Activated CD4-positive, alpha-beta memory T cell treated with anti-CD3 and anti-CD28 coated beads, Interleukin-2, amount 10 ng/mL, durations not matched to agents 7 days and 5 days (primary cell): Measurements from ENCODE around the gene AK8. TPM values are rescaled to one million over a fixed set of nuclear protein-coding genes. Genes with fewer than 3 reads are reported as not detected.
"Not testable (repeated sequence)": the region's sequence is repeated elsewhere in the genome, so short reads cannot be mapped to it uniquely, and the experiment has no call there.

Experiments
- CTCF ChIA-PET: fragments of 350-600 bp; sonication (Branson Sonifier 250); formaldehyde crosslinking; loops from one replicate; lab custom pipeline; 2021; ENCODE audit warnings: antibody characterized with exemption, inconsistent platforms; lab: Charles Lee
- POLR2A ChIA-PET: fragments of 350-600 bp; sonication (Branson Sonifier 250); formaldehyde crosslinking; loops from one replicate; lab custom pipeline; 2021; ENCODE audit warnings: antibody characterized with exemption; lab: Charles Lee
- DNase-seq: peaks from one replicate; pipeline ENCODE4 v3.0.0-alpha.2; 2020
- H3K27ac Mint-ChIP-seq: one replicate; pipeline ENCODE4 v1.8.0; 2021; ENCODE audit warnings: mild to moderate bottlenecking, mixed read lengths
- H3K27me3 Mint-ChIP-seq: one replicate; pipeline ENCODE4 v1.8.0; 2021; ENCODE audit warnings: mixed read lengths
- H3K36me3 Mint-ChIP-seq: one replicate; pipeline ENCODE4 v1.8.0; 2021; ENCODE audit warnings: low read depth, mixed read lengths
- H3K4me1 Mint-ChIP-seq: one replicate; pipeline ENCODE4 v1.8.0; 2021; ENCODE audit warnings: mixed read lengths
- H3K4me3 Mint-ChIP-seq: one replicate; pipeline ENCODE4 v1.8.0; 2021; ENCODE audit warnings: mild to moderate bottlenecking, mixed read lengths
- H3K9me3 Mint-ChIP-seq: one replicate; pipeline ENCODE4 v1.8.0; 2021; ENCODE audit warnings: mixed read lengths
- total RNA-seq, 2 experiments: library from RNA; stranded (reverse); gene quantifications; one replicate each; pipeline ENCODE4 v1.2.3, GENCODE V29; 2021

The AK8 gene
- total RNA-seq, 2 experiments from 2014 or later, result not detected

DNA sequence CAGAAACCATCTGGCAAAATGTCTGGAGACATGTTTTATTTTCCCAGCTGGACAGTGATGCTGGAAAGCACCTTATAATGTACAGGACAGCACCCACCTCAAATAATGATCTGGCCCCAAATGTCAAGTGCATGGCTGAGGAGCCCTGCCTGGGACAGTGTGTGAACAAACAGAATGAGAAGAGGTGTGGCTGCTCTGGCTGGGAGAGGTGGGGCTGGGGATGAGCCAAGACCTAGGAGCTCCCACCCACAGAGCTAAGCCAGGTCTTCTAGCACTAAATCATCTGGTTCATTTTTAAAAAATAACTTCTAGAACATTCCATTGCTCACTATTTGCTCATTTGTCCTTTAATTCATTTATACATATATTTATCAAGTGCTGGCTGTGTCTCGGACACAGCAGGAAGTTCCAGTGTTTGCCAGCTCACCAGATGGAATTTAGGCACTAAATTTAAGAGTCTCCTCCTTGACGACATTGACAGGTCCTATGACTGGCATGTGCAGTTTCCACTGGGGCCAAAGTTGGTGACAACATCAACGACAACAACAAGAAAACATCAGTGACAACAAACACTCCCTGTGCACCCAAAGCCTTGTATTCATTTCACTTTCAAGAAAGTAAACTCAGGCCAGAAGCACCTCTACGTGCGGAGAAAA lies 148.7 kb downstream of the AK8 start:
- Mint-ChIP-seq H3K27ac (no peak overlapping the region), H3K4me1 (no peaks in the 10 kb centered on the region), H3K4me3 (no peak overlapping the region), H3K36me3 (no peaks in the 10 kb centered on the region), H3K9me3 (no peaks in the 10 kb centered on the region), H3K27me3 (peaks cover 21% of the 10 kb centered on the region)
- ChIA-PET POLR2A (no interaction called here), CTCF (no interaction called here)
- no peak for DNase-seq

DNA sequence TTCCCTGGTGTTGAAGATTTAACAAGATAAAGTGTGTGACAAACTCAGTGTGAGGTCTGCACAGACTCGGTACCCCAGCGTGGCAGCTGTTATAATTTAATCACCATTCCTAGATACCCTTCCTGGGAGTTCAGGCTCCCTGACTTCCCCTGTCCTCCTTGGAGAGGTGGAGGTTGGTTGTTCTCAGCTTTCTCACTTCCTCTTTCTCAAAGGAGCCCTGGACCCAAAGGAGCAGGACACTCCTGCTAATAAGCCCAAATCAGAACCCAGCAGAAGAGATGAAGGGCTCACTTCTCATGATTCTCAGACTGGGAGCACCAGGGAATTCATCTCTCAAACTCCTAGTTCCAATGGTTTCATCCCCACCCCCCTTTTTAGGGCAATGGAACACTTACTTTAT lies 149.6 kb downstream of the AK8 start:
- H3K36me3 Mint-ChIP-seq, result no peaks in the 10 kb centered on the region
- no peaks in the 10 kb centered on the region for H3K9me3 Mint-ChIP-seq
- H3K4me3 Mint-ChIP-seq, result no peak overlapping the region
- CTCF ChIA-PET, result no interaction called here
- H3K27me3 Mint-ChIP-seq, result peaks cover 21% of the 10 kb centered on the region
- H3K4me1 Mint-ChIP-seq, result no peaks in the 10 kb centered on the region
- H3K27ac Mint-ChIP-seq, result no peak overlapping the region
- DNase-seq, result no peak
- POLR2A ChIA-PET, result no interaction called here

GRCh38 chr9:132728071-132728470 lies 150.0 kb downstream of the AK8 start:
- ChIA-PET POLR2A (no interaction called here), CTCF (no interaction called here)
- DNase-seq, result no peak
- Mint-ChIP-seq H3K9me3 (no peaks in the 10 kb centered on the region), H3K36me3 (no peaks in the 10 kb centered on the region), H3K4me1 (no peaks in the 10 kb centered on the region), H3K27ac (no peak overlapping the region), H3K27me3 (peaks cover 21% of the 10 kb centered on the region), H3K4me3 (no peak overlapping the region)

GRCh38 chr9:132726576-132727130 lies 151.4 kb downstream of the AK8 start:
- Mint-ChIP-seq H3K9me3 (no peaks in the 10 kb centered on the region), H3K36me3 (no peaks in the 10 kb centered on the region), H3K27ac (no peak overlapping the region), H3K27me3 (peaks cover 18% of the 10 kb centered on the region), H3K4me1 (no peaks in the 10 kb centered on the region), H3K4me3 (no peak overlapping the region)
- POLR2A ChIA-PET, result no interaction called here
- CTCF ChIA-PET, result no interaction called here
- no peak for DNase-seq

GRCh38 chr9:132725306-132725705 lies 152.8 kb downstream of the AK8 start:
- Mint-ChIP-seq H3K4me3 (no peak overlapping the region), H3K4me1 (no peaks in the 10 kb centered on the region), H3K27me3 (peaks cover 11% of the 10 kb centered on the region), H3K36me3 (no peaks in the 10 kb centered on the region), H3K9me3 (no peaks in the 10 kb centered on the region), H3K27ac (no peak overlapping the region)
- CTCF ChIA-PET, result no interaction called here
- DNase-seq, result no peak
- POLR2A ChIA-PET, result no interaction called here

DNA sequence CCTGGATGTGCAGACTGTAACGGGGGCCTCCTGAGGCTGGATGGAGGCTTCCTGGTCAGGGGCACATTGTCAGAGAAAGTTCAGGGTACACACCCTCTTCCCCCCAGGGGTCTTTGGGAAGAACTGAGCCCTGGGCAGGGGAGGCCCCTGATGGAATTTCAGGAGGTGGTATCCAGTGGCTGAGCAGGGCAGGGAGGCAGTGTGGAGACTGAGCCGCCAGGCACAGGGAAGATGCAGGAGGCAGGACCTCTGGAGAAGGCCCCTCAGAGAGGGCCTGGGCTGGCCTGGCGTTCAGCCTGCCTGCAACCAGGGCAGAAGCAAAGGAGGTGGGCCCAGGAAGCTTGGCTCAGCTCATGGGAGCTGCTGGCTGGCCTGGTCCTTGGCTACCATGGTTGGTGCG lies 154.3 kb downstream of the AK8 start:
- no peaks in the 10 kb centered on the region for H3K4me1 Mint-ChIP-seq
- H3K4me3 Mint-ChIP-seq, result no peak overlapping the region
- no peaks in the 10 kb centered on the region for H3K36me3 Mint-ChIP-seq
- no peaks in the 10 kb centered on the region for H3K9me3 Mint-ChIP-seq
- peaks cover 14% of the 10 kb centered on the region for H3K27me3 Mint-ChIP-seq
- H3K27ac Mint-ChIP-seq, result no peak overlapping the region
- ChIA-PET CTCF (no interaction called here), POLR2A (no interaction called here)
- DNase-seq, result no peak

GRCh38 chr9:132722564-132723065 lies 155.5 kb downstream of the AK8 start:
- ChIA-PET POLR2A (no interaction called here), CTCF (no interaction called here)
- no peak overlapping the region for H3K4me3 Mint-ChIP-seq
- H3K27ac Mint-ChIP-seq, result no peak overlapping the region
- H3K27me3 Mint-ChIP-seq, result peaks cover 21% of the 10 kb centered on the region
- no peaks in the 10 kb centered on the region for H3K36me3 Mint-ChIP-seq
- DNase-seq, result no peak
- no peaks in the 10 kb centered on the region for H3K9me3 Mint-ChIP-seq
- no peaks in the 10 kb centered on the region for H3K4me1 Mint-ChIP-seq

- POLR2A ChIA-PET, result no interaction called here
- H3K9me3 Mint-ChIP-seq, result no peaks in the 10 kb centered on the region
- no peak overlapping the region for H3K27ac Mint-ChIP-seq
- CTCF ChIA-PET, result no interaction called here
- DNase-seq, result no peak
- H3K27me3 Mint-ChIP-seq, result peaks cover 21% of the 10 kb centered on the region
- no peaks in the 10 kb centered on the region for H3K36me3 Mint-ChIP-seq
- H3K4me3 Mint-ChIP-seq, result no peak overlapping the region
- H3K4me1 Mint-ChIP-seq, result no peaks in the 10 kb centered on the region
Measured at GRCh38 chr9:132721661-132722060, 156.4 kb downstream of the AK8 start.

DNA sequence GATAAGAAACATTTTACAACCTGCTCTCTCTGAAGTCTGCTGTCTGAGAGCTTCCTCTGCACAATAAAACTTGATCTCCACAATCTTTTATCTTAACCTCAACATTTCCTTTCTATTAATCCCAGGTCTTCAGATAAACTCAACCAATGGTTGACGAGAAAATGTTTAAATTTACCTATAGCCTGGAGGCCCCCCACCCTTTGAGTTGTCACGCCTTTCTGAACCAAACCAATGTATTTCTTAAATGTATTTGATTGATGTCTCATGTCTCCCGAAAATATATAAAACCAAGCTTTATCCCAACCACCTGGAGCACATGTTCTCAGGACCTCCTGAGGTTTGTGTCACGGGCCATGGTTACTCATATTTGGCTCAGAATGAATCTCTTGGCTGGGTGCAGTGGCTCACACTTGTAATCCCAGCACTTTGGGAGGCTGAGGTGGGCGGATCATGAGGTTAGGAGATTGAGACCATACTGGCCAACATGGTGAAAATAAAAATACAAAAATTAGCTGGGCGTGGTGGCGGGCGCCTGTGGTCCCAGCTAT lies 159.6 kb downstream of the AK8 start:
- H3K4me3 Mint-ChIP-seq, H3K36me3 Mint-ChIP-seq, H3K9me3 Mint-ChIP-seq, CTCF ChIA-PET, POLR2A ChIA-PET, DNase-seq, H3K27ac Mint-ChIP-seq, H3K4me1 Mint-ChIP-seq: not testable (repeated sequence)
- H3K27me3 Mint-ChIP-seq, result peaks cover 21% of the 10 kb centered on the region

- CTCF ChIA-PET, result no interaction called here
- H3K9me3 Mint-ChIP-seq, result no peaks in the 10 kb centered on the region
- no peak for DNase-seq
- no peaks in the 10 kb centered on the region for H3K36me3 Mint-ChIP-seq
- H3K4me1 Mint-ChIP-seq, result no peaks in the 10 kb centered on the region
- POLR2A ChIA-PET, result no interaction called here
- H3K27ac Mint-ChIP-seq, result no peak overlapping the region
- H3K4me3 Mint-ChIP-seq, result no peak overlapping the region
- peaks cover 21% of the 10 kb centered on the region for H3K27me3 Mint-ChIP-seq
Measured at GRCh38 chr9:132717326-132717945, 160.6 kb downstream of the AK8 start.

DNA sequence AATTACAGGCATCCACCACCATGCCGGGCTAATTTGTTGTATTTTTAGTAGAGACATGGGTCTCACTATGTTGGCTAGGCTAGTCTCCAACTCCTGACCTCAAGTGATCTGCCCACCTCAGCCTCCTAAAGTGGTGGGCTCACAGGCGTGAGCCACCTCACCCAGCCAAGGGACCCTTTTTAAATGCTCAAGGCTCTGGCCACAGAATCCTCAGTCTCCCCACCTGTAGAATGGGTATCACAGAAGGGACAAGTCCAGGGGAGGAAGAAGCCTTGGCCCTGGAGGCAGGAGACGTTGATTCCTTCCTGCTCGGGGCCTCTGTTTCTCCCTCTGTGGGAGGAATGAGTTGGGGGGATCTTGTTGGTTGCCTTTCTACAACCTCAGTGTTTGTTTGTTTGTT lies 162.1 kb downstream of the AK8 start:
- H3K27me3 Mint-ChIP-seq, result peaks cover 21% of the 10 kb centered on the region
- no peaks in the 10 kb centered on the region for H3K4me1 Mint-ChIP-seq
- H3K4me3 Mint-ChIP-seq, result no peak overlapping the region
- H3K27ac Mint-ChIP-seq, result no peak overlapping the region
- no peaks in the 10 kb centered on the region for H3K36me3 Mint-ChIP-seq
- no peak for DNase-seq
- ChIA-PET CTCF (no interaction called here), POLR2A (no interaction called here)
- H3K9me3 Mint-ChIP-seq, result no peaks in the 10 kb centered on the region

DNA sequence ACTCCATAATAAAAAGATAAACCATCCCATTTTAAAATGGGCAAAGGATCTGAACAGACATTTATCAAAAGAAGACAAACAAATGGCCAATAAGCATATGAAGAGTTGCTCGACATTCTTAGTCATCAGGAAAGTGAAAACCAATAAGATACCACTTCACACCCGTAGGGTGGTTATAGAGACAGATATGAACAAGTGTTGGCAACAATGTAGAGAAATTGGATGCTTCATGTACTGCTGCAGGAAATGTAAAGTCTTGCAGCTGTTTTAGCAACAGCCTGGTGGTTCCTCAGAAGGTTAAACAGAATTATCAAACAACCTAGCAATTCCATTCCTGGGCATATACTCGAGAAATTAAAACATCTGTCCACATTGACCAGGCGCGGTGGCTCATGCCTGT lies 165.3 kb downstream of the AK8 start:
- H3K36me3 Mint-ChIP-seq, result no peaks in the 10 kb centered on the region
- H3K9me3 Mint-ChIP-seq, result no peaks in the 10 kb centered on the region
- no peaks in the 10 kb centered on the region for H3K4me1 Mint-ChIP-seq
- H3K27ac Mint-ChIP-seq, result no peak overlapping the region
- POLR2A ChIA-PET, result interaction anchor here (0.7 kb wide), 1 partner anchor 1263 kb away, joined by 4 read pairs; no protein-coding TSS in a partner anchor
- CTCF ChIA-PET, result no interaction called here
- H3K4me3 Mint-ChIP-seq, result no peak overlapping the region
- peaks cover 10% of the 10 kb centered on the region for H3K27me3 Mint-ChIP-seq
- no peak for DNase-seq

- no peaks in the 10 kb centered on the region for H3K36me3 Mint-ChIP-seq
- no peak overlapping the region for H3K27ac Mint-ChIP-seq
- ChIA-PET POLR2A (no interaction called here), CTCF (no interaction called here)
- no peak for DNase-seq
- no peaks in the 10 kb centered on the region for H3K9me3 Mint-ChIP-seq
- H3K4me3 Mint-ChIP-seq, result no peak overlapping the region
- no peaks in the 10 kb centered on the region for H3K4me1 Mint-ChIP-seq
- peaks cover 5% of the 10 kb centered on the region for H3K27me3 Mint-ChIP-seq
Measured at GRCh38 chr9:132711846-132712245, 166.2 kb downstream of the AK8 start.
